NCI-H1436 treated with DMSO at 0.1 percent for 48 hours (cell line): ENCODE data around the gene TXNDC5.
"Not testable (repeated sequence)": the region's sequence is repeated elsewhere in the genome, so short reads cannot be mapped to it uniquely, and the experiment has no call there.

Experiments
- DNase-seq: peaks from one replicate; lab custom pipeline; 2025; lab: John Stamatoyannopoulos, UW

Gene TXNDC5

DNA sequence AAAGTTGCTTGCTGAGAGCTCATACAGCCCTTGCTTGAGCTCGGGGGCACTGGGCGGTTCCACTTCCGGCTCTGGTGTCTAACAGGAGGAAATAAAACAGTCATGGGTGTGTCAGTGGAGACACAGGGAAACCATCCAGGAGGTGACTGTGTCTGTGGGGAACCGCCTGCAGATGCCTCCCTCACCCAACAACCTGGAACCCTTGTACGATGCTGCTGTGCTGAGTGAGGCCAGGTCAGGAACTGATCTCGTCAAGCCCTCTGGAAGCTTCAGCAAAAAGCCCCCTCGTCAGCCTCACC is 15.5 kb downstream of the TXNDC5 start:
- no peak for DNase-seq

GRCh38 chr6:7894262-7895124 is 16.1 kb downstream of the TXNDC5 start:
- DNase-seq, result no peak

- no peak for DNase-seq
Observed at GRCh38 chr6:7893342-7893741, 17.2 kb downstream of the TXNDC5 start.

- not testable (repeated sequence) for DNase-seq
Observed at GRCh38 chr6:7892367-7892766, 18.2 kb downstream of the TXNDC5 start.

DNA sequence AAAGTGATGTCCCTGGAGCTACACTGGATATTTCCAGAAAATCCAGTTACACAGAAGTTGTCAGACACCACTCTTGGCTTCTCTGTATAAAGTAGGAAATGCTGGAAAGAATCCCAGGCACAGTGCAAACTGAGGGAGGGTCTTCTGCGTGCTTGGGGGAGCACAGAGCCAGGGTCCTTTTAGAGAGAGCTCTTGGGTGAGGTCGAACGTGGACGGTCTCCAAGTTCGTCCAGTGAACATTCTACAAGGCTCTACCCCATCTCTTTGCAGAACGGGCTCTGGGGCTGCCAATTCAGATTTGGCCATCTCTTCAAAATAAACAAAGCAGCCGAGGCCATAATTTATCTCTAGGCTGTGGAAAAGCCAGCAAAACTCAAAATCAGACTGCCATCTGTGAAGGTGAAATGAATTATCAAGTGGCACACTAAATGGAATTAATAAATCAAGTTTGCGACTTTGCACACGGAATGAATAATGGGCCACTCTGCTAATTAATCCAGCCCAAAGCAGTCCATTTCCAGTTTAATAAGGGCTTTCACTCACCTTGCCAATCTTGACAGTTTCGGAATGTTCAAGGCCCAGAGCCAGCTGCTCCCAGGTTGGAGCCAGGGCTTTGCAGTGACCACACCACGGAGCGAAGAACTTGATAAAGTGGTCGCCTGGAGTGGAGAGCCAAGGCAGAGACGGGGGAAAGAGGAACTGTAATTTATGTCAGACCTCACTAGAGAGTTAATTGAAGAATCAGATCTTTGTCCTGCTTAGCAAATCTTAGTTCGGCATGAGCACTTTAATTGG is 19.3 kb downstream of the TXNDC5 start:
- no peak for DNase-seq

DNA sequence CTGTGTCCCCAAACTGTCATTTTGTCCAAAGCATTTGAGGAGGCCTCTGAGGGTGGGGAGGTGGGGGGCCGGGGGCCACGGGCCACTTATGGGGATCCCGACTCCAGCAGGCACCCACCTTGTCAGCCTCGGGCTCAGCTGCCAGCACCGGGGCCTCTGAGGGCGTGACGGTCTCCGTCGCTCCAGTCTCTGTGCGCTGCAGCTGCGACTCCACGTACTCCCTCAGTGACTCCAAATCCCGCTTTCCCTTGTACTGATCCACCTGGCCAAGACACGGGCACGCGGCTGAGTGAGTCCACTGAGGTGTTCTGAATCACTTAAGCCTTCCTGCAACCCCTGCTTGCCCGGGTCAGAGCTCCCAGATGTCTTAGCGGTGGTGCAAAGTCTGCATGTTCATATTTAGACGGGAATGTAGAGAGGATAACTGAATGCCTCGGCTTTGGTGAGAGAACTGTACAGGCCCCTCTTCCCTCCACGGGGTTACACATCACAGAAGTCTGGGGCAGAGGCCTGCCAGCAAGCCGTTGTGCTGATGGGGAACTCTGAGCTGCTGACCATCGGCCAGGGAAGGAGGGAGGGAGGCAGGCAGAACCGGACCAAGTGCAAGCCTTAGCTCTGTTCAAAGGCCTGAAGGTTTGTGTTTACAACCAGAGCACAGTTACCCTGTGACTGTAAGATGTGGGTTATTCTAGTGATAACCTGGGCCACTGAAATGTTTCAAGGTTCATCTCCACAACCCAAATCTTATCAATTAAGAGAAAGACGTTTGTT is 21.8 kb downstream of the TXNDC5 start:
- DNase-seq, result no peak

GRCh38 chr6:7887278-7887991 is 23.2 kb downstream of the TXNDC5 start:
- no peak for DNase-seq

DNA sequence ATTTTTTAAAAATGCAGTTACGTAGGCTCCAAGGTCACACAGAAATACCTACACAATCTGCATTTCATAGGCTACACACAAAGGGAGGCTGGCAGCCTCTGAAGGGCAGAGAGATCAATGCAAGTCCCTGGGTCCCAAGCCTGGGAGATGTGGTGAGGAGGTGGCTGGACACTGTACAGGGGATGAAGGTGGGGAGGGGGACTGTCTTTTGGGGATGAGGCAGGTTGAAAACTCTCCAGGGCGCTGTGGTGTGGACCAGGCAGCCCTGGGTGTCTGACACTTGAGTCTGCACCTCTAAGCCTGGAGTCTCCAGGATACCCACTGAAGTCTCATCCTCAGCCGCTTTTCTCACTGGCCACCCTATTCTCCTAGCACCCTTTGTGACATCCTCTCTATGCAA is 24.5 kb downstream of the TXNDC5 start:
- no peak for DNase-seq

DNA sequence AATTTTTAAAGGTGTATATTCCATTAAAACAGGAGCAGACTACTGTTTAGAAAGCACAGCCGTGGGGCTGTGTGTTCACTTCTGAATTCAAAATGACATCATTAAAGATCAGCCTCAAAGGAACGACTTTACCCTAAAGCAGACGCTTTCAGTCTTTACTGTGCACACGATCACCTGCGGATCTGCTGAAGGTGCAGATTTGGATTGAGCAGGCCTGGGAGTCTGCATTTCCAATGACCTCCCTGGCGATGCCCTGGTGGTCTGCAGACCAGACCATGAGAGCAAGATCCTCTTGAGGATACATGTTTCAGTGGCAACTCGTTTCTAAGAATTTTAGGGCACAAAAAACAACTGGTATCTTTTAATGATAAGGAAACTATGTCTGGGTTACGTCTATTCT is 27.2 kb downstream of the TXNDC5 start:
- DNase-seq, result no peak

DNA sequence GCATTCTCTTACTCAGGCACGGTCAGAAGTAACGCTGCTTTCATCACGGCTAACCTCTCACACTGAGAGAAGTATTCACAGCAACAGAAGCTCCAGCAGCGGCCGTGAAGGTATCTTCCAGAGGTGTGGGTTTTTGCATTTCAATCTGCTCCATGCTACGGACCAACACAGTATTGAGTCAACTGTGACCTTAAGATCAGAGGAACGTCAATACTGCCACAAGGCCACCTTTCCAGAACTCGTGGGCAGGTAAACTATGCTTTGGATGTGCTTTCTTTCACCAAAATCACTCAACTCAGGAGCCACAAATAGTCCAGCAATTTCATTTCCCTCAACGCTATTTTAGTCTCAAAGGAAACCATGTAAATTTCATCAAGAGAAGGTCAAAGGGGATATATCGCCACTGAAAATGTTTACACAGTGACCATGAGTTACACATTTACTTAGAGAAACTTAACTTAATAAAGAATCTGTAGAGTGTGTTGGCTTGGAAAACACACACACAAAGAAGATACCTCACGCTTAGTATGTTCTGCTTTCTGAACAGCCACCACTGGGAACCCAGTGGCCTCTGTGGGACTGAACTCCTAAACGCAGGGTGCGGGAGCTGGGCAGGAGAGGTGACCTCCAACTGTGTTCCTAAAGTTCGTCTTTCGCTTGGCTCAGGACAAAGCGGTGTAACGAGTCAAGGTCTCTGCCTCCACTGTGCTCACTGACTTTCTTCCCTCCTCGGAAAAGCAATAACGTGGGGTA is 27.9 kb downstream of the TXNDC5 start:
- DNase-seq, result no peak

GRCh38 chr6:7881765-7882500 is 28.7 kb downstream of the TXNDC5 start:
- no peak for DNase-seq

DNA sequence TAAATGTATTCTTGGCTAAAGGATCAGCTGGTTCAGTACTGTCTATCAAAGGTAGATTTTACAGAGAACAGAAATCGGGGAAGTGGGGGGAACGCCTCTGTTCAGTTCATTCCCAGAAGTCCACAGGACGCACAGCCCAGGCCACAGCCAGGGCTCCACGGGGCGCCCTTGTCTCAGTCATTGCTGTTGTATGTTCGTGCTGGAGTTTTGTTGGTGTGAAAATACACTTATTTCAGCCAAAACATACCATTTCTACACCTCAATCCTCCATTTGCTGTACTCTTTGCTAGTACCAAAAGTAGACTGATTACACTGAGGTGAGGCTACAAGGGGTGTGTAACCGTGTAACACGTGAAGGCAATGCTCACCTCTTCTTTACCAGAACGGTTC is 29.9 kb downstream of the TXNDC5 start:
- DNase-seq, result no peak

DNA sequence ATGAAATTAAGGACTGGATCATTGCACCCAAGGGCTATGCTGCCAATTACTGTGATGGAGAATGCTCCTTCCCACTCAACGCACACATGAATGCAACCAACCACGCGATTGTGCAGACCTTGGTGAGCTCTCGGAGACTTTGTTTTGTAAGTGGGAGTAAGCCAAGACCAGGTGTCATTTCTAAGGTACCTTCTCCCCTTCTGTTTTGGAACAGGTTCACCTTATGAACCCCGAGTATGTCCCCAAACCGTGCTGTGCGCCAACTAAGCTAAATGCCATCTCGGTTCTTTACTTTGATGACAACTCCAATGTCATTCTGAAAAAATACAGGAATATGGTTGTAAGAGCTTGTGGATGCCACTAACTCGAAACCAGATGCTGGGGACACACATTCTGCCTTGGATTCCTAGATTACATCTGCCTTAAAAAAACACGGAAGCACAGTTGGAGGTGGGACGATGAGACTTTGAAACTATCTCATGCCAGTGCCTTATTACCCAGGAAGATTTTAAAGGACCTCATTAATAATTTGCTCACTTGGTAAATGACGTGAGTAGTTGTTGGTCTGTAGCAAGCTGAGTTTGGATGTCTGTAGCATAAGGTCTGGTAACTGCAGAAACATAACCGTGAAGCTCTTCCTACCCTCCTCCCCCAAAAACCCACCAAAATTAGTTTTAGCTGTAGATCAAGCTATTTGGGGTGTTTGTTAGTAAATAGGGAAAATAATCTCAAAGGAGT is 30.4 kb downstream of the TXNDC5 start:
- no peak for DNase-seq

DNA sequence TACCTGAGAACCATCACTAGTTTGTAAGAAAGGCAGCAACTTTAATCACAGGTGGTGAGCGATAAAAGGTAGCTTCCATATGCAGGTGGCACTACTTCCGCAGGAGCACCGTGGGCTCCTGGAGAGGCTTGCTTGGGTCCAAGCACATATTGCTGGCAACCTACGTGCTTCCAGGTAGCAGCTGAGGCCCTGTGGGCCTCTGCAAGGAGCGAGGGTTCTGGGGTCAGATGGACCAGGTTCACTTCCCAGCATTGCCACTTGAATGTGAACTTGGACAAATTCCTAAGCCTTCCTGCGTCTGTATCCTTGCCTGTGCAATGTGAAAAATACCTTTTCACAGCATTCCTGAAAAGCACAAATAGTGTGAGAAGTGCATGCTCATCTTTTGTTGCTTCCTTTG is 31.0 kb downstream of the TXNDC5 start:
- no peak for DNase-seq

DNA sequence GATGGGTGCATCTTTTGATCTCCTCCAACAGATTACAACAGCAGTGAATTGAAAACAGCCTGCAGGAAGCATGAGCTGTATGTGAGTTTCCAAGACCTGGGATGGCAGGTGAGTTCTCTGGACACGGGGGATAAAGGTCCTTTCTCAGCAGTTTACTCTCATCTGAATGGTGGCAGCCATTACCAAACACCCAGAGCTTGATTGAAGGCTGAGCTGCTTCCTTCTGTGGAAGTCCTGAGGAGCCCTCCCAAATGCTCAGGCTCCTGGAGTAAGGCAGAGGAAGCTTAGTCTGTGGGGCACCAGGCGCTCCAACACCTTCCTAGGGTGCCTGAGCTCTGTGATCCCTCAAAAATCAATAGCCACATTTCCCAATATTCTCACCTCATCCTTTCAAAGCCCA is 31.5 kb downstream of the TXNDC5 start:
- no peak for DNase-seq

- DNase-seq, result no peak
Observed at GRCh38 chr6:7878401-7878964, 32.1 kb downstream of the TXNDC5 start.

GRCh38 chr6:7868926-7869325 is 41.7 kb downstream of the TXNDC5 start:
- no peak for DNase-seq

GRCh38 chr6:7866526-7866925 is 44.1 kb downstream of the TXNDC5 start:
- no peak for DNase-seq

DNA sequence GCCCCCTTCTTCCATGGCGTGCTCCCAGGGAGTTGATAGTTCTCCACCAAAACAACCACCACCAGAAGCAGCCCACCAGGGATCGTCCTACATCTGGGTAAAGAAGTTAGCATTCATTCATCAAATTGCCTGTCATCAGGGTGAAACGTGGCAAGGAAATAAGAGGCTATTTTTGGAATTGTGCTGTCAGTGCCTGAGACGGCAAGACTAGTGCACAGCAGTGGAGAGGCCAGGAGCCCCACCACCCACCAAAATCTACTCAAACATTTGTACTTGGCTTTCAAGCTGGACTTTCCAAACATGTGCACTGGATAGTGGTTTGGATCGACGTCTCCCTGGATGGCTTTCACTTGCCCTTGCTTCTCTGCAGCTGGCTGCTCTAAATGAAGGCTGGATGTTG is 44.8 kb downstream of the TXNDC5 start:
- DNase-seq, result no peak

GRCh38 chr6:7859591-7859990 is 51.0 kb downstream of the TXNDC5 start:
- no peak for DNase-seq
